Peyer's patch (tissue), 4 donors: ENCODE measurements around the gene ZNF638.

Experiments used
- CTCF ChIP-seq, 6 experiments: fragments of 450-650 bp in 4 of 6; fragments of 200-600 bp in 2 of 6; sonication (generic) in 1 of 6; IDR thresholded peaks; one replicate each; pipeline ENCODE4 v1.5.1; 2017 to 2019; ENCODE audit warnings: antibody characterized with exemption in 6 of 6, mild to moderate bottlenecking in 3 of 6, moderate library complexity in 1 of 6
- POLR2A ChIP-seq, 2 donors: fragments of 450-650 bp; IDR thresholded peaks; one replicate each; pipeline ENCODE4 v1.5.1; 2017; ENCODE audit warnings: antibody characterized with exemption in 2 of 2, mild to moderate bottlenecking in 2 of 2, moderate library complexity in 2 of 2

DNA sequence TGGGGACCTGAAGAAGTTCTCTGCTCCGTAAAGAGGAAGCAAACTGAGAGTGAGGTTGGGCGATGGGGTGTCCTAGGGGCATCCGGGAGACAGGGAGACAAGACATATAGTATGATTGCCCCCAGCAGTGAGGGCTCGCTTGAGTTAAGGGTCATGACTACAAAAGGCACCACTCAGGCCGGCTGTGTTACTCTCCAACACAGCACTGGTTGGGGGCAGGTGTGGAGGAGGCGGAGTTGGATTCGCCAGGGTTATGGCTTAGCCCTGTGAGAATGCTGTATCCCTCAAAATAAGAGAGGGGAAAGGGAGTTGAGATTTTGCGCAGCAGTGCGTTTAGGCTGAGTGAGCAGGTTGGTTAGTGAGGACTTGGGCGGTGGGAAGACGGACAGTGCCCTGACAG is 133.8 kb downstream of the ZNF638 start:
- TF ChIP-seq CTCF (IDR thresholded peaks at IDR 0.05) (no peak), POLR2A (IDR thresholded peaks at IDR 0.05) (no peak)
